ENCODE measurements around the gene KCNT1. TPM values are rescaled to one million over a fixed set of nuclear protein-coding genes. Genes with fewer than 3 reads are reported as not detected.

The KCNT1 gene
- total RNA-seq, 1 experiment from 2014 or later: 0.17 TPM

DNA sequence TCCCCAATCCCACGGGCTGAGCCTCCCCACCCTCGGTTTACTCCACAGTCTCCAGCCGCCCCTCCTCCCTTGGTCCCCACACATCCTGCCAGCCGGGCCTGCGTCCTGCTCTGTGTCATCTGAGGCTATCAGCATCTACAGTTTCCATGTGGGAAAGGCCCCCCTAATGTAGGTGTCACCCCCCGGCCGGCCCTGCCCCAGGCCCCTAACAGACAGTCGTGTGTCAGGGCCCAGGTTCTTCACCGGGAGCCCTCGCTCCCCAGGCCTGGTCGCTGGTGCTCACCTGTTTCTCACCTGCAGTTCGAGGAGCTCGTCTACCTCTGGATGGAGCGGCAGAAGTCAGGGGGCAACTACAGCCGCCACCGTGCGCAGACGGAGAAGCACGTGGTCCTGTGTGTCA, 62.7 kb downstream of the KCNT1 start:
- no peak for DNase-seq (ENCODE audit: low read depth, low spot score)
- Histone ChIP-seq H3K4me2 (ENCODE audit: low read length) (no peak overlapping the region), H4K20me1 (ENCODE audit: insufficient read depth) (no peaks in the 10 kb centered on the region), H3K27me3 (ENCODE audit: insufficient read depth, low read length) (no peaks in the 10 kb centered on the region), H3K9me3 (ENCODE audit: control insufficient read depth in 1 of 2, insufficient read depth in 1 of 2, low read depth in 1 of 2, low read length in 2 of 2) (peaks cover 5 to 8% of the 10 kb centered on the region in 2 experiments; a peak in 2 of 4 replicates), H3K27ac (ENCODE audit: low read depth, low read length) (no peak overlapping the region), H3K4me3 (replicated peaks in 1 of 2; ENCODE audit: low read depth in 1 of 2, low read length in 2 of 2) (no peak overlapping the region), H3K9ac (ENCODE audit: low read length) (no peak overlapping the region), H2AFZ (ENCODE audit: low read depth, low read length, poor library complexity, severe bottlenecking) (no peak overlapping the region), H3K9me2 (ENCODE audit: insufficient read depth) (no peaks in the 10 kb centered on the region), H3K79me2 (ENCODE audit: insufficient read depth, low read length) (no peaks in the 10 kb centered on the region), H3K36me3 (ENCODE audit: control insufficient read depth in 1 of 2, insufficient read depth in 2 of 2, low read length in 2 of 2) (no peaks in the 10 kb centered on the region), H3K4me1 (ENCODE audit: control insufficient read depth in 1 of 2, insufficient read depth in 2 of 2, low read length in 2 of 2) (no peaks in the 10 kb centered on the region)
- no TSS peak for BruUV-seq (replicated peaks)
- POLR2A ChIA-PET: no interaction called here
- CTCF ChIA-PET: no interaction called here
- no peak for ATAC-seq
- intact Hi-C loops (cut with micrococcal nuclease): no loop called here
- RAD21 ChIA-PET (ENCODE audit: low non-redundant PET in 1 of 2, low total read pairs in 2 of 2, uncharacterized antibody in 2 of 2, unreplicated experiment in 2 of 2): no interaction called here
- no peak for TF ChIP-seq EZH2phosphoT487 (IDR thresholded peaks at IDR 0.05; ENCODE audit: borderline replicate concordance)
- TF ChIP-seq EGR1 (IDR thresholded peaks at IDR 0.05; ENCODE audit: low read depth): no peak
- no peak for TF ChIP-seq YY1 (IDR thresholded peaks at IDR 0.05; ENCODE audit: extremely low read depth, insufficient replicate concordance, low read depth, low read length)
- TF ChIP-seq ZNF274 (IDR thresholded peaks at IDR 0.05; ENCODE audit: low read depth, low read length): no peak
- TF ChIP-seq ZFX (IDR thresholded peaks at IDR 0.05): no peak
- no peak for TF ChIP-seq EZH2 (IDR thresholded peaks at IDR 0.05)
- no peak for TF ChIP-seq SP1 (IDR thresholded peaks at IDR 0.05; ENCODE audit: low read depth)
- TF ChIP-seq, protein P1, sequence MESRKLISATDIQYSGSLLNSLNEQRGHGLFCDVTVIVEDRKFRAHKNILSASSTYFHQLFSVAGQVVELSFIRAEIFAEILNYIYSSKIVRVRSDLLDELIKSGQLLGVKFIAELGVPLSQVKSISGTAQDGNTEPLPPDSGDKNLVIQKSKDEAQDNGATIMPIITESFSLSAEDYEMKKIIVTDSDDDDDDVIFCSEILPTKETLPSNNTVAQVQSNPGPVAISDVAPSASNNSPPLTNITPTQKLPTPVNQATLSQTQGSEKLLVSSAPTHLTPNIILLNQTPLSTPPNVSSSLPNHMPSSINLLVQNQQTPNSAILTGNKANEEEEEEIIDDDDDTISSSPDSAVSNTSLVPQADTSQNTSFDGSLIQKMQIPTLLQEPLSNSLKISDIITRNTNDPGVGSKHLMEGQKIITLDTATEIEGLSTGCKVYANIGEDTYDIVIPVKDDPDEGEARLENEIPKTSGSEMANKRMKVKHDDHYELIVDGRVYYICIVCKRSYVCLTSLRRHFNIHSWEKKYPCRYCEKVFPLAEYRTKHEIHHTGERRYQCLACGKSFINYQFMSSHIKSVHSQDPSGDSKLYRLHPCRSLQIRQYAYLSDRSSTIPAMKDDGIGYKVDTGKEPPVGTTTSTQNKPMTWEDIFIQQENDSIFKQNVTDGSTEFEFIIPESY (IDR thresholded peaks at IDR 0.05; ENCODE audit: extremely low read depth, insufficient replicate concordance, low read length): no peak
- no peak for TF ChIP-seq JUND (IDR thresholded peaks at IDR 0.05)
- no peak for TF ChIP-seq FOSL1 (IDR thresholded peaks at IDR 0.05; ENCODE audit: low read depth)
- no peak for TF ChIP-seq ELF1 (IDR thresholded peaks at IDR 0.05; ENCODE audit: borderline replicate concordance, low read depth)
- no peak for TF ChIP-seq RAD21 (IDR thresholded peaks at IDR 0.05; ENCODE audit: low read depth)
- TF ChIP-seq SIN3A (IDR thresholded peaks at IDR 0.05; ENCODE audit: low read depth): no peak
- no peak for TF ChIP-seq SRF (IDR thresholded peaks at IDR 0.05; ENCODE audit: low read depth)
- no peak for TF ChIP-seq CEBPB (IDR thresholded peaks at IDR 0.05; ENCODE audit: low read depth)

Measured in HCT116 (cell line).